ENCODE results near the gene SLC24A3. TPM values are rescaled to one million over a fixed set of nuclear protein-coding genes. Genes with fewer than 3 reads are reported as not detected.

SLC24A3 gene
- polyA plus RNA-seq, 1 donor (not counting 4 experiments of a cell fraction or from before 2014, with no cell fraction given), result 0.17 TPM

DNA sequence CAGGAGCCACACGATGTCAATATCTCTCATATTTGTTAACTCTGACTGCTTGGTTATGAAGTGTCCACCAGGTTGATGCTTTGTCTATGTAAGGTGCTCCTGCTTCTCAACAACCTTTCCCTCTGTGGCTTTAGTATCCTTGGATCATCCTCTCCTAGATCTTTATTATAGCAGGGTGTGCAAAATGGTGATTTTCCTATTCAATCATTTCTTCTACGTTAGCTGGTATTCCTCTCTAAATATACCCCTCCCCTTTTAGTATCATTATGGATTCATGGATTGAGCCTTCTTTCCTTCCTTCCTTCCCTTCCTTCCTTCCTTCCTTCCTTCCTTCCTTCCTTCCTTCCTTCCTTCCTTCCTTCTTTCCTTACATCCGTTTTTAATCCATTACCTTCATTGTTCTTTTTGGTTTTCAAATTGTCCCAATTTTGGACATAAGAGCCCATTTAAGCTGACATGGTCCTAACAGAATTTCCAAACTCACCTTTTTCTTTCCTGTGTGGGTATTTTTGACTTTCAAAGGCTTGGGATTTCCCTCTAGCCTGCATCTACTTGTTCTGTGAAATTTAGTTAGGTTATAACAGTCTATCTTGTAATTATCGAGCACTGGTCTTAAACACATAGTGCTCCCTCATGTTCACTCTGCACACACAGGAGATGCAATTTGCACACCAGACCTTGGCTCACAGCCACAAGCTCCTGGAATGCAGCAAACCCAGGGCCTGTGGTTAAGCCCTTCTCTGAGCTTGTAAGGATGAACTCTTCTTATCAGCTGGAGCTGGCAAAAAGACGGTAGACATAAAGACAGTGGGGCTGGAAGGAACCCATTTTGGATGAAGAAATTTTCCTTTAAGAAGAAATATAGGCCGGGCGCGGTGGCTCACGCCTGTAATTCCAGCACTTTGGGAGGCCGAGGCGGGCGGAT, 109.9 kb downstream of the SLC24A3 start:
- Histone ChIP-seq H3K27me3 (ENCODE audit: control insufficient read depth, extremely low read depth, insufficient read depth, low read length) (no peaks in the 10 kb centered on the region), H3K9me1 (ENCODE audit: control insufficient read depth, extremely low read depth, insufficient read depth, low read length) (no peaks in the 10 kb centered on the region), H3K9ac (ENCODE audit: control insufficient read depth, extremely low read depth, insufficient read depth, low read length) (no peak overlapping the region), H3K79me2 (ENCODE audit: control insufficient read depth, insufficient read depth, low read length) (no peaks in the 10 kb centered on the region), H3K27ac (ENCODE audit: control insufficient read depth, insufficient read depth, low read length) (no peak overlapping the region), H3K4me3 (ENCODE audit: control insufficient read depth in 2 of 3, extremely low read depth in 1 of 3, insufficient read depth in 2 of 3, low read depth in 1 of 3, low read length in 3 of 3) (no peak overlapping the region), H4K20me1 (ENCODE audit: control insufficient read depth, extremely low read depth, insufficient read depth, low read length) (no peaks in the 10 kb centered on the region), H3K4me1 (ENCODE audit: control insufficient read depth, extremely low read depth, insufficient read depth, low read length) (peaks cover 8% of the 10 kb centered on the region), H3K9me3 (ENCODE audit: control insufficient read depth, low read depth, low read length) (no peaks in the 10 kb centered on the region), H3K36me3 (ENCODE audit: control insufficient read depth in 2 of 2, extremely low read depth in 1 of 2, insufficient read depth in 2 of 2, low read length in 2 of 2) (no peaks in the 10 kb centered on the region), H2AFZ (ENCODE audit: control insufficient read depth, low read length) (no peak overlapping the region), H3K4me2 (ENCODE audit: control insufficient read depth, extremely low read depth, insufficient read depth, low read depth, low read length) (no peak overlapping the region)
- TF ChIP-seq EZH2 (IDR thresholded peaks at IDR 0.05; ENCODE audit: low read length) (no peak), CTCF (optimal IDR thresholded peaks at IDR 0.05 in 1 of 3, IDR thresholded peaks at IDR 0.05 in 1 of 3, conservative IDR thresholded peaks at IDR 0.05 in 1 of 3; ENCODE audit: extremely low read depth in 1 of 3, insufficient read depth in 2 of 3, low read length in 3 of 3) (no peak)
- dilution Hi-C loops (cut with MboI; ENCODE audit: extremely low pct_ligation_motif_present, low sequenced_read_pairs), result no loop called here
- DNase-seq (ENCODE audit: low read depth, low spot score) (no peak), FAIRE-seq (no peak)

DNA sequence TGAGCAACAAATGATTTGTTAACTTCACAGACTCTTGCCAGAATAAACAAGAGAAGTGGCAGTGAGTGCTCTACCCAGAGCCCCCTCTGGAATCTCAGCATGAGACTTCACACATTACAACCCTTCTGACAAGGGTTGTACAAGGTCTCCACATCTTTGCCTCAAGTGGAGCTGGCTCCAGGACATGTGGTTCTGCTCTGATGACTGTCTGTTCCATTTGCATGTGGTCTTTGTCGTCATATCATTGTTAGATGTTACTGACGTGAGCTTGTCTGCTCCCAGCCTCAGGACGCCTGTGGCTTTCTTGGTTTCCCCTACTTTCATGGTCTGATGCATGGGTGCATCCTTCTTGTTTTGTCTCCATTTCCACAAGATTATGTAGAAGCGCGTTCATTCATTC, 115.0 kb downstream of the SLC24A3 start:
- dilution Hi-C loops (cut with MboI; ENCODE audit: extremely low pct_ligation_motif_present, low sequenced_read_pairs), result no loop called here
- Histone ChIP-seq H3K27me3 (ENCODE audit: control insufficient read depth, extremely low read depth, insufficient read depth, low read length) (no peaks in the 10 kb centered on the region), H3K27ac (ENCODE audit: control insufficient read depth, insufficient read depth, low read length) (no peak overlapping the region), H4K20me1 (ENCODE audit: control insufficient read depth, extremely low read depth, insufficient read depth, low read length) (no peaks in the 10 kb centered on the region), H3K9me1 (ENCODE audit: control insufficient read depth, extremely low read depth, insufficient read depth, low read length) (no peaks in the 10 kb centered on the region), H2AFZ (ENCODE audit: control insufficient read depth, low read length) (no peak overlapping the region), H3K4me3 (ENCODE audit: control insufficient read depth in 2 of 3, extremely low read depth in 1 of 3, insufficient read depth in 2 of 3, low read depth in 1 of 3, low read length in 3 of 3) (no peak overlapping the region), H3K79me2 (ENCODE audit: control insufficient read depth, insufficient read depth, low read length) (no peaks in the 10 kb centered on the region), H3K4me1 (ENCODE audit: control insufficient read depth, extremely low read depth, insufficient read depth, low read length) (no peaks in the 10 kb centered on the region), H3K9ac (ENCODE audit: control insufficient read depth, extremely low read depth, insufficient read depth, low read length) (no peak overlapping the region), H3K36me3 (ENCODE audit: control insufficient read depth in 2 of 2, extremely low read depth in 1 of 2, insufficient read depth in 2 of 2, low read length in 2 of 2) (no peaks in the 10 kb centered on the region), H3K9me3 (ENCODE audit: control insufficient read depth, low read depth, low read length) (no peaks in the 10 kb centered on the region), H3K4me2 (ENCODE audit: control insufficient read depth, extremely low read depth, insufficient read depth, low read depth, low read length) (no peak overlapping the region)
- FAIRE-seq (no peak), DNase-seq (ENCODE audit: low read depth, low spot score) (no peak)
- TF ChIP-seq CTCF (optimal IDR thresholded peaks at IDR 0.05 in 1 of 3, IDR thresholded peaks at IDR 0.05 in 1 of 3, conservative IDR thresholded peaks at IDR 0.05 in 1 of 3; ENCODE audit: extremely low read depth in 1 of 3, insufficient read depth in 2 of 3, low read length in 3 of 3), result no peak
- no peak for TF ChIP-seq EZH2 (IDR thresholded peaks at IDR 0.05; ENCODE audit: low read length)
